Measurements from ENCODE around the gene ALK. TPM values are rescaled to one million over a fixed set of nuclear protein-coding genes. Genes with fewer than 3 reads are reported as not detected.

ALK gene
- total RNA-seq, 2 donors from 2014 or later: under 0.01 to 0.26 TPM

- intact Hi-C loops (cut with DNase I): no loop called here
- no peak for ATAC-seq
Measured at GRCh38 chr2:29700560-29700959, 220.8 kb downstream of the ALK start.

GRCh38 chr2:29699045-29699444 lies 222.3 kb downstream of the ALK start:
- H3K9me3 ChIP-seq: no peaks in the 10 kb centered on the region
- no peak overlapping the region for H3K4me3 ChIP-seq
- H3K27ac ChIP-seq: no peak overlapping the region
- TF ChIP-seq POLR2A (IDR thresholded peaks at IDR 0.05): no peak
- TF ChIP-seq CTCF (IDR thresholded peaks at IDR 0.05): no peak
- intact Hi-C loops (cut with DNase I): no loop called here
- H3K27me3 ChIP-seq: no peaks in the 10 kb centered on the region
- no peaks in the 10 kb centered on the region for H3K36me3 ChIP-seq (replicated peaks in 1 of 2; ENCODE audit: insufficient read depth in 1 of 2, low read depth in 2 of 2)
- H3K4me1 ChIP-seq: no peaks in the 10 kb centered on the region
- WGBS, 2 donors: 64 to 69% methylated on average over 4 of the region's 4 CpGs
- ATAC-seq (no peak), DNase-seq (no peak)

More at GRCh38 chr2:29700560-29700959, 220.8 kb downstream of the ALK start:
- no peak for TF ChIP-seq CTCF (IDR thresholded peaks at IDR 0.05)
- TF ChIP-seq POLR2A (IDR thresholded peaks at IDR 0.05): no peak
- no peak overlapping the region for H3K4me3 ChIP-seq
- no peaks in the 10 kb centered on the region for H3K27me3 ChIP-seq
- H3K4me1 ChIP-seq: no peaks in the 10 kb centered on the region
- no peak for DNase-seq
- no peak overlapping the region for H3K27ac ChIP-seq
- WGBS, 2 donors: 72 to 83% methylated on average over 2 of the region's 2 CpGs
- H3K36me3 ChIP-seq (replicated peaks in 1 of 2; ENCODE audit: insufficient read depth in 1 of 2, low read depth in 2 of 2): no peaks in the 10 kb centered on the region
- no peaks in the 10 kb centered on the region for H3K9me3 ChIP-seq

GRCh38 chr2:29698216-29698615 lies 223.2 kb downstream of the ALK start:
- TF ChIP-seq CTCF (IDR thresholded peaks at IDR 0.05): no peak
- Histone ChIP-seq H3K4me1 (no peaks in the 10 kb centered on the region), H3K27me3 (no peaks in the 10 kb centered on the region), H3K4me3 (no peak overlapping the region), H3K27ac (no peak overlapping the region), H3K9me3 (no peaks in the 10 kb centered on the region), H3K36me3 (replicated peaks in 1 of 2; ENCODE audit: insufficient read depth in 1 of 2, low read depth in 2 of 2) (no peaks in the 10 kb centered on the region)
- DNase-seq (no peak), ATAC-seq (no peak)
- intact Hi-C loops (cut with DNase I): no loop called here
- 96 to 99% methylated on average over 3 of the region's 3 CpGs for WGBS, 2 donors

GRCh38 chr2:29697715-29698114 lies 223.7 kb downstream of the ALK start:
- Histone ChIP-seq H3K4me3 (no peak overlapping the region), H3K4me1 (no peaks in the 10 kb centered on the region), H3K27ac (no peak overlapping the region), H3K9me3 (no peaks in the 10 kb centered on the region), H3K36me3 (replicated peaks in 1 of 2; ENCODE audit: insufficient read depth in 1 of 2, low read depth in 2 of 2) (no peaks in the 10 kb centered on the region), H3K27me3 (no peaks in the 10 kb centered on the region)
- DNase-seq (no peak), ATAC-seq (no peak)
- intact Hi-C loops (cut with DNase I): no loop called here
- 80 to 86% methylated on average over 2 of the region's 2 CpGs for WGBS, 2 donors
- TF ChIP-seq POLR2A (IDR thresholded peaks at IDR 0.05): no peak
- TF ChIP-seq CTCF (IDR thresholded peaks at IDR 0.05): no peak

GRCh38 chr2:29697181-29697580 lies 224.2 kb downstream of the ALK start:
- no peak overlapping the region for H3K4me3 ChIP-seq
- intact Hi-C loops (cut with DNase I): no loop called here
- WGBS, 2 donors: 89 to 90% methylated on average over 3 of the region's 3 CpGs
- no peak for ATAC-seq
- TF ChIP-seq POLR2A (IDR thresholded peaks at IDR 0.05) (no peak), CTCF (IDR thresholded peaks at IDR 0.05) (no peak)
- no peaks in the 10 kb centered on the region for H3K27me3 ChIP-seq
- H3K36me3 ChIP-seq (replicated peaks in 1 of 2; ENCODE audit: insufficient read depth in 1 of 2, low read depth in 2 of 2): no peaks in the 10 kb centered on the region
- no peak for DNase-seq
- H3K4me1 ChIP-seq: no peaks in the 10 kb centered on the region
- H3K27ac ChIP-seq: no peak overlapping the region
- no peaks in the 10 kb centered on the region for H3K9me3 ChIP-seq
